WTC11 (cell line): ENCODE data around the gene ANAPC7. TPM values are rescaled to one million over a fixed set of nuclear protein-coding genes. Genes with fewer than 3 reads are reported as not detected.
"Not testable (repeated sequence)": the region's sequence is repeated elsewhere in the genome, so short reads cannot be mapped to it uniquely, and the experiment has no call there.

Experiments
- ATAC-seq: fragments of 200-7000 bp; cut with Tn5 transposase; 2 replicates; pipeline ENCODE4 v1.10.0; 2021; ENCODE audit warnings: mild to moderate bottlenecking, moderate library complexity
- CTCF ChIA-PET: fragments of 300-600 bp; sonication (Branson Sonifier 250); formaldehyde crosslinking; loops from one replicate; lab custom pipeline; 2021; ENCODE audit warnings: antibody characterized with exemption; lab: Charles Lee
- POLR2A ChIA-PET: fragments of 350-600 bp; sonication (Branson Sonifier 250); formaldehyde crosslinking; loops from one replicate; lab custom pipeline; 2021; ENCODE audit warnings: antibody characterized with exemption; lab: Charles Lee
- DNase-seq: peaks from one replicate; pipeline ENCODE4 v3.0.0; 2021; ENCODE audit warnings: low spot score
- H3K27ac Mint-ChIP-seq: 2 replicates; pipeline ENCODE4 v1.8.0; 2021; ENCODE audit warnings: mixed read lengths
- H3K27me3 Mint-ChIP-seq: 2 replicates; pipeline ENCODE4 v1.8.0; 2021; ENCODE audit warnings: low read depth, mild to moderate bottlenecking, moderate library complexity, mixed read lengths
- H3K36me3 Mint-ChIP-seq: 2 replicates; pipeline ENCODE4 v1.8.0; 2021; ENCODE audit warnings: mixed read lengths
- H3K4me1 Mint-ChIP-seq: 2 replicates; pipeline ENCODE4 v1.8.0; 2022; ENCODE audit warnings: mixed read lengths
- H3K4me3 Mint-ChIP-seq: 2 replicates; pipeline ENCODE4 v1.8.0; 2021; ENCODE audit warnings: mild to moderate bottlenecking, moderate library complexity, mixed read lengths
- H3K9me3 Mint-ChIP-seq: 2 replicates; pipeline ENCODE4 v1.8.0; 2021; ENCODE audit warnings: mixed read lengths
- AFF4 ChIP-seq: sonication (generic); formaldehyde crosslinking; IDR thresholded peaks from 2 replicates; pipeline ENCODE4 v1.8.1; 2023; ENCODE audit warnings: mild to moderate bottlenecking, missing genetic modification reagents, borderline replicate concordance
- ATF1 ChIP-seq: sonication (generic); formaldehyde crosslinking; IDR thresholded peaks from 2 replicates; pipeline ENCODE4 v1.8.1; 2023; ENCODE audit warnings: mild to moderate bottlenecking, moderate library complexity, missing genetic modification reagents
- CREM ChIP-seq: sonication (generic); formaldehyde crosslinking; IDR thresholded peaks from 2 replicates; pipeline ENCODE4 v1.8.1; 2022; ENCODE audit warnings: mild to moderate bottlenecking, missing genetic modification reagents, moderate library complexity
- E2F4 ChIP-seq: sonication (generic); formaldehyde crosslinking; IDR thresholded peaks from 2 replicates; pipeline ENCODE4 v1.8.1; 2022; ENCODE audit warnings: low read depth, mild to moderate bottlenecking, moderate library complexity, missing genetic modification reagents, borderline replicate concordance
- E2F5 ChIP-seq: sonication (generic); formaldehyde crosslinking; IDR thresholded peaks from 2 replicates; pipeline ENCODE4 v1.8.1; 2022; ENCODE audit warnings: mild to moderate bottlenecking, moderate library complexity, missing genetic modification reagents
- ELF4 ChIP-seq: sonication (generic); formaldehyde crosslinking; IDR thresholded peaks from 2 replicates; pipeline ENCODE4 v1.8.1; 2022; ENCODE audit warnings: low read depth, mild to moderate bottlenecking, moderate library complexity, missing genetic modification reagents
- EMX1 ChIP-seq: fragments of 250-450 bp; sonication (Bioruptor Pico); IDR thresholded peaks from 2 replicates; pipeline ENCODE4 v1.8.0; 2021; ENCODE audit warnings: mild to moderate bottlenecking
- GTF2I ChIP-seq: fragments of 250-450 bp; sonication (Bioruptor Pico); conservative IDR thresholded peaks from 2 replicates; pipeline ENCODE4 v1.4.0; 2021; ENCODE audit warnings: mild to moderate bottlenecking
- HMGXB4 ChIP-seq: sonication (generic); formaldehyde crosslinking; IDR thresholded peaks from 2 replicates; pipeline ENCODE4 v1.8.1; 2023; ENCODE audit warnings: mild to moderate bottlenecking, moderate library complexity, missing genetic modification reagents
- MAX ChIP-seq: sonication (generic); formaldehyde crosslinking; IDR thresholded peaks from 2 replicates; pipeline ENCODE4 v1.8.0; 2022; ENCODE audit warnings: mild to moderate bottlenecking, missing genetic modification reagents
- NFE2L1 ChIP-seq: sonication (generic); formaldehyde crosslinking; IDR thresholded peaks from 2 replicates; pipeline ENCODE4 v1.8.1; 2023; ENCODE audit warnings: missing genetic modification reagents
- NFYB ChIP-seq: sonication (generic); formaldehyde crosslinking; conservative IDR thresholded peaks from 2 replicates; pipeline ENCODE4 v1.8.0; 2022; ENCODE audit warnings: low read depth, missing genetic modification reagents
- NR1H2 ChIP-seq: sonication (generic); formaldehyde crosslinking; IDR thresholded peaks from 2 replicates; pipeline ENCODE4 v1.9.0; 2021; ENCODE audit warnings: mild to moderate bottlenecking, moderate library complexity, missing genetic modification reagents
- NR3C1 ChIP-seq: sonication (generic); formaldehyde crosslinking; conservative IDR thresholded peaks from 2 replicates; pipeline ENCODE4 v1.8.1; 2023; ENCODE audit warnings: low read depth, mild to moderate bottlenecking, missing genetic modification reagents
- SOX15 ChIP-seq: fragments of 250-450 bp; sonication (Bioruptor Pico); IDR thresholded peaks from 2 replicates; pipeline ENCODE4 v1.9.0; 2021; ENCODE audit warnings: mild to moderate bottlenecking
- SP1 ChIP-seq: sonication (generic); formaldehyde crosslinking; conservative IDR thresholded peaks from 2 replicates; pipeline ENCODE4 v1.8.1; 2022; ENCODE audit warnings: missing genetic modification reagents
- ZBTB43 ChIP-seq: sonication (generic); formaldehyde crosslinking; IDR thresholded peaks from 2 replicates; pipeline ENCODE4 v1.8.1; 2023; ENCODE audit warnings: mild to moderate bottlenecking, missing genetic modification reagents
- ZNF396 ChIP-seq: fragments of 250-450 bp; sonication (Bioruptor Pico); IDR thresholded peaks from 2 replicates; pipeline ENCODE4 v1.8.0; 2021; ENCODE audit warnings: mild to moderate bottlenecking, moderate library complexity, borderline replicate concordance
- ZNF416 ChIP-seq: fragments of 250-450 bp; sonication (Bioruptor Pico); IDR thresholded peaks from 2 replicates; pipeline ENCODE4 v1.9.0; 2021; ENCODE audit warnings: mild to moderate bottlenecking, inconsistent platforms
- total RNA-seq: library from RNA; stranded (reverse); gene quantifications from 3 replicates; pipeline ENCODE4 v1.2.3, GENCODE V29; 2021

ANAPC7 gene
- total RNA-seq, 1 experiment from 2014 or later, result 93.4 TPM

GRCh38 chr12:110379631-110380030 lies 23.9 kb downstream of the ANAPC7 start:
- DNase-seq, result no peak
- CTCF ChIA-PET, result no interaction called here
- H3K36me3 Mint-ChIP-seq, result peaks cover 72% of the 10 kb centered on the region
- TF ChIP-seq SOX15, result no peak
- no peak for TF ChIP-seq NFYB (CRISPR knock-in tag)
- TF ChIP-seq ATF1, result no peak
- TF ChIP-seq NR3C1 (CRISPR knock-in tag), result no peak
- TF ChIP-seq, all 79 proteins: peak for 0
- Mint-ChIP-seq H3K4me1 (no peaks in the 10 kb centered on the region), H3K27me3 (no peaks in the 10 kb centered on the region), H3K4me3 (no peak overlapping the region), H3K27ac (no peak overlapping the region), H3K9me3 (no peaks in the 10 kb centered on the region)
- POLR2A ChIA-PET, result no interaction called here
- no peak for ATAC-seq

- no peak for ATAC-seq
- H3K27me3 Mint-ChIP-seq, result no peaks in the 10 kb centered on the region
- H3K4me1 Mint-ChIP-seq, result no peaks in the 10 kb centered on the region
- no peak for TF ChIP-seq EMX1 (CRISPR knock-in tag)
- no peak for TF ChIP-seq ZNF416 (CRISPR knock-in tag)
- TF ChIP-seq ELF4, result no peak
- no peak for TF ChIP-seq E2F4 (CRISPR knock-in tag)
- no peak for TF ChIP-seq AFF4
- no peak for TF ChIP-seq HMGXB4 (CRISPR knock-in tag)
- no peak for TF ChIP-seq CREM (CRISPR knock-in tag)
- ChIA-PET POLR2A (no interaction called here), CTCF (no interaction called here)
- no peaks in the 10 kb centered on the region for H3K9me3 Mint-ChIP-seq
- DNase-seq, result no peak
- no peak overlapping the region for H3K27ac Mint-ChIP-seq
- peaks cover 73% of the 10 kb centered on the region for H3K36me3 Mint-ChIP-seq
- H3K4me3 Mint-ChIP-seq, result no peak overlapping the region
Measured at GRCh38 chr12:110379197-110379596, 24.3 kb downstream of the ANAPC7 start.

GRCh38 chr12:110378131-110378790 lies 25.2 kb downstream of the ANAPC7 start:
- H3K27ac Mint-ChIP-seq, H3K4me3 Mint-ChIP-seq, H3K27me3 Mint-ChIP-seq, POLR2A ChIA-PET, DNase-seq, ATAC-seq, H3K9me3 Mint-ChIP-seq, H3K4me1 Mint-ChIP-seq: not testable (repeated sequence)
- CTCF ChIA-PET, result interaction anchor here (0.7 kb wide), 1 partner anchor 34 kb away, joined by 3 read pairs; no protein-coding TSS in a partner anchor
- peaks cover 80% of the 10 kb centered on the region for H3K36me3 Mint-ChIP-seq

GRCh38 chr12:110373962-110374611 lies 29.4 kb downstream of the ANAPC7 start:
- TF ChIP-seq EMX1 (CRISPR knock-in tag) (no peak), MAX (no peak), ATF1 (no peak), GTF2I (CRISPR knock-in tag) (no peak), SP1 (no peak), ELF4 (no peak), NR1H2 (CRISPR knock-in tag) (no peak), ZBTB43 (CRISPR knock-in tag) (no peak), NFE2L1 (CRISPR knock-in tag) (no peak), CREM (CRISPR knock-in tag) (no peak), NFYB (CRISPR knock-in tag) (no peak), E2F5 (CRISPR knock-in tag) (no peak), ZNF396 (CRISPR knock-in tag) (no peak)
- ChIA-PET POLR2A (no interaction called here), CTCF (interaction anchor here (0.5 to 2.1 kb wide), 2 partner anchors 57 kb away, joined by 3 to 14 read pairs; no protein-coding TSS in a partner anchor)
- ATAC-seq (no peak), DNase-seq (no peak)
- Mint-ChIP-seq H3K9me3 (no peaks in the 10 kb centered on the region), H3K27me3 (no peaks in the 10 kb centered on the region), H3K4me3 (no peak overlapping the region), H3K36me3 (peaks cover 55% of the 10 kb centered on the region), H3K27ac (peak overlapping the region; percentile 16; the same call in 1 of the 2 replicates), H3K4me1 (no peaks in the 10 kb centered on the region)
